HG03442 (cell line): ENCODE data around the gene DGCR2.

Source experiments
- ATAC-seq: cut with Tn5 transposase; IDR thresholded peaks from one replicate; pipeline ENCODE4 v1.9.1; 2021; ENCODE audit warnings: mild to moderate bottlenecking, moderate library complexity; ENCODE audit not compliant: unreplicated experiment

The DGCR2 gene

DNA sequence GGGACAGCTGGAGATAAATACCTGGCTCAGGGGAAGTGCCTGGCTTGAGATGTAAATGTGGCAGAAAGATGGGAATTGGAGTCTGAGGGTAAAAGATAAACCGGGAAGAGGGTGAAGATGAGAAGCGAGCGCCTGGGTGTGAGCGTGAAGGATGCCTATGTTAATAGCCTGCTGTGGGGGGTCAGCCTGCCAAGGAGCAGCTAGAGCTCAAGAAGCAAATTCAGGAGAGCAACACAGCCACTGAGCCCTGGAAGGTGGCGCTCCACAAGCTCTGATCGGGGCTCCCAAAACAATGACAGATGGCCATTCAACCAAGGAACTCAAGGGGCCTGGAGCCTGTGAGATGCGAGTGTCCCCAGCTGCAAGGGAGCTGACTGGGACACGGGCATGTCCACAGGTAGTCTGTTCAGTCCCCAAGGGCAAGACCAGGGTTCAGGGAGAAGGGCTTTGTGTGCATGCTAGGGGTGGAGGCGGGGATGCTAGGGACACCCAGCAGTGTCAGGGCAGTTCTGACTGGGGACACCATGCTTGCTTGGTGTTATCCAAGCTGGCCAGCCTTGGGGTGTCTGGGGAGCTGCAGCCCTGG is 25.1 kb upstream of the DGCR2 start:
- ATAC-seq = no peak

DNA sequence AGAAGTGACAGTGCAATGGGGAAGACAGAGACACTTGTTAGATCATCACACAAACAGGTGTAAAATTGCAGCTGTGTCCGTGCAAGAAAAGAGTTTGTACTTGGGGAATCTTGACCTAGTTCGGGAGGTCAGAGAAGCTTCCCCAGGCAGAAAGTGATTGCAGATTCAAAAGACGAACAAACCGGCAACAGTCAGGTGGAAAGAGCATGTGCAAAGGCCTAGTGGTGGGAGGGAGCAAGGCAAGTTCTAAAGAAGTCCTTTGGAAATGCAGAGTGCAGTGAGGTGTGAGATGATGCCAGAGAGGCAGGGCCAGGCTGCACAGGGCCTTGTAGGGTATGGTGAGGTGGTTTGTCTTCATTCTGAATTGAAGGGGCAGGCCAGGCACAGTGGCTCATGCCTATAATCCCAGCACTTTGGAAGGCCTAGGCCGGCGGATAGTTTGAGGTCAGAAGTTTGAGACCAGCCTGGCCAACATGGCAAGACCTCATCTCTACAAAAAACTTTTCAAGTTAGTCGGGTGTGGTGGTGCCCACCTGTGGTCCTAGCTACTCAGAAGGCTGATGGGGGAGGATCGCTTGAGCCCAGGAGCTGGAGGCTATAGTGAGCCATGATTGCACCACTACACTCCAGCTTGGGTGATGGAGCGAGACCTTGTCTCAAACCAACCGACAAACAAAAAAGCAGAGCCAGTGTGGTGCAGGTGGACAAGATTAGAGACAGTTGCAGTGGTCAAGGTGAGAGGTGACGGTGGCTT is 24.2 kb upstream of the DGCR2 start:
- no peak for ATAC-seq

- no peak for ATAC-seq
These were observed 21.8 kb upstream of the DGCR2 start for GRCh38 chr22:19143967-19144400.

GRCh38 chr22:19143212-19143611 is 21.0 kb upstream of the DGCR2 start:
- ATAC-seq = no peak

- ATAC-seq = no peak
These were observed 20.2 kb upstream of the DGCR2 start for GRCh38 chr22:19142394-19142793.

DNA sequence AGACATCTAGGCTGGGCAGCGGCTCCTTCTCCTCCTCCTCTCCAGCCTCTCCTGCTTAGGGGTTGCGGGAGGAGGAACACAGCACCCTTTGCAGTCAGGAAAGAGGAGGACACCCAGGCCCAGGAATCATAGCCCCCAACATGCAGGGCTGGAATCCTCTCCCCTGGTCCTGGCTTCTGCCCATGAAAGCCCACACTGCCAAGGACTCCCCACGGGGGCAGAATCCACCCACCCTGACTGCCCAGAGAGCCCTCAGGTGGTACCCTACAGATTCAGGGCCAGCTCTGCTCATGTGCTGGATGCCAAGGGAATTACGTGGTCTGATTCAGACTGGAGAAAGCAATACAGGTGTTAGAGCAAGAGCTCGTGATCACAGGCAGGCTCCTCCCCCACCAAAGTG is 17.8 kb upstream of the DGCR2 start:
- no peak for ATAC-seq

- no peak for ATAC-seq
These were observed 16.8 kb upstream of the DGCR2 start for GRCh38 chr22:19139001-19139356.

- ATAC-seq = no peak
These were observed 16.2 kb upstream of the DGCR2 start for GRCh38 chr22:19138217-19139000.

DNA sequence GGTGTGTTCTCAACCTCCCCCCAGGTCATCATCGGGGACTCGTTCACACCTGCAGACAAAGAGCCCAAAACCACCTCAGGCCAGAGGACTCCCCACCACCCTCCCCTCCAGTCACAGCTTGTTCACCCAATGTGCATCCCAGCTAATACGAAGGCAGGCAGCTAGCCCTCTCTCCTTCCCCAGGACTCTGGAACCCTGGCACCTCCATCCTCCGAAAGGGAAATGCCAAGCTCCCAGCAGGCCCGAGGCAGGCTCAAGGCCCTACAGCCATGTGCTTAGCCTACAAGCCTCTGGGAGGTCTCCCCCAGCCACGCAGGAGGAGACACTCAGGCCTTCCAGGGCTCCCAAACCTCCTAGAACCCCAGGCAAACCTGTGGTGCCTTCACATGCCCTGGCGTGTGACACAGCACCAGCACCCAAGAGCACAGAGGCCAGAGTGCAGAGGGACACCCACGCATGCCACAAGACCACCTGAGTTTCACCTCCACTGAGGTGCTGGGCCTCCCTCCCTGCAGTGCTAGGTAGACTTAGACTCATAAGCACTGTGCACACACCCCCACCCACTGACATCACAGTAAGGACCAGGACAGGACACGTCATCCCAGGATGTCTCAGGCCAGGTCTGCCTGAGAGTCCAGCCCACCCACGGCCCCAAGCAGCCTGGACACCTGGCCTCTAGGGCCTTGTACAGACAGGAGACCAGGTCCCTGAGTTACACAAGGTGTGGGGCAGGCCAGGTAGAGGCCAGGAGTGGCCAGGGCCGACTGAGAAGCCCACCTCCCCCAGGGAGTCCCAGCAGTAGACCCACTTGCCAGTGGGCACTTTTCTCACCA is 15.4 kb upstream of the DGCR2 start:
- ATAC-seq = no peak

DNA sequence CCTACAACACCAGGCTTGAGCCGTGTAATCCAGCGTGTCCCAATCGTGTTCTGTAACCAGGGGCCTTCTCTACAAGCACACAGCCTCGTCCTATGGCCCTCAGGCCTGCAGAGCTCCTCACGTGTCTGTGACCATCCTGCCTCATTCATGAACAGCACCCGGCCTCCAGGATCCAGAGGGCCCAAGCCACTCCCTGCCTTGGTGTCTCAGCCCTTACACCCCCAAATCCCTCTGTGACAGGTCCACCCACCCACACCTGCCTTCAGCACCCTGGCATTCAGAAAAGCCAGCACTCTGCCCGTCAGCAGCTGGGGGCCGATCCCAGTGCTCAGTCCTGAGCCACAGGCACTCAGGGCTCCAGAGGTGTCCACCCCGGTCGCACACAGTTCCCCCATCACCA is 14.7 kb upstream of the DGCR2 start:
- no peak for ATAC-seq

- no peak for ATAC-seq
These were observed 12.7 kb upstream of the DGCR2 start for GRCh38 chr22:19134874-19135273.

DNA sequence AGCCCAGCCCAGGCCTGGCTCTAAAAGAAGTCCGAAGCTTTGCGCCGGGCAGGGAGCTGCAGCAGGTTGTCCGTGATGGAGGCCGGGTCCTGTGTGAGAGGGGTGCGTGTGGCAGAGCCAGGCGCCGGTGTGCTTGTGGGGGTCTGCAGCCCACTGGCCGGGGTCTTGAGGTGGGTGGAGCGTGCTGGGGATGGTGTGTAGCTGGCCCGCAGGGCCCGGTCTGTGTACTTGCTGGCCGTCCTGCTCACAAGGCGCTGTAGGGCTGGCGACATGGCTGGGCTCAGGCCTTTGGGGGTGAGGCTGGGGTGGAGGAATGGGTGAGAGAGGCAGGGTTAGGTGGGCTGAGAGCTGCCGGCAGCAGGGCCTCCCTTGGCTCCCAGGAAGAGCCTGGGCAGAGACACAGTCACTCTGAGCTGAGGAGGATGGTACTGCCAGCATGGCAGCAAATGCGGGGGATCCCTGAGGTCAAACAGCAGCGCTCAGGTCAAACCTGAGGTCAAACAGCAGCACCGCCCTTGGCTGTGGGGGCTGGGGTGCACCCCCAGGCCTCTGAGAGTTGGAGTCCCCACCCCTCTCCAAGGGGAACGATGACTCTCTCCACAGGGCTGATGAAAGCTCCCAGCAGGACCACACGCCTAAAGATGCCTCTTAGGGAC is 12.1 kb upstream of the DGCR2 start:
- ATAC-seq = no peak

DNA sequence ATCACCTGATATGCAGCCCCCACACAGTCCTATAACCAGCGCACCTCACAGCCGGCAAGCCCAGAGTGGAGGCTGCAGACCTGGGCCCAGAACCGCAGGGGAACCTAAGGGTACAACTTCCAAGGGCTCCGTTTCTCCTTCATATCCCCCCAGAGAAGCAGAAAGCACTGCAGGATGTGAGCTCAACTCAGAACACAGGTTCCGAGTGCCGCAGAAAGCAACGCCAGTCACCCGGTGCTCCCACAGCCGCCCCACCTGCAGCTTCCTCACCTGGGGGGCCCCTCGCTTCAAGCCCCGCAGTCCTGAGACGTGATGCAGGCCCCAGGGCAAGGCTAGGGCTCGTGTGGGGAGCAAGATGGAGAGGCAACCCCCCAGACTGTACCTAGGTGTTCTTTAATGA is 11.3 kb upstream of the DGCR2 start:
- no peak for ATAC-seq

GRCh38 chr22:19132693-19133400 is 10.6 kb upstream of the DGCR2 start:
- no peak for ATAC-seq

DNA sequence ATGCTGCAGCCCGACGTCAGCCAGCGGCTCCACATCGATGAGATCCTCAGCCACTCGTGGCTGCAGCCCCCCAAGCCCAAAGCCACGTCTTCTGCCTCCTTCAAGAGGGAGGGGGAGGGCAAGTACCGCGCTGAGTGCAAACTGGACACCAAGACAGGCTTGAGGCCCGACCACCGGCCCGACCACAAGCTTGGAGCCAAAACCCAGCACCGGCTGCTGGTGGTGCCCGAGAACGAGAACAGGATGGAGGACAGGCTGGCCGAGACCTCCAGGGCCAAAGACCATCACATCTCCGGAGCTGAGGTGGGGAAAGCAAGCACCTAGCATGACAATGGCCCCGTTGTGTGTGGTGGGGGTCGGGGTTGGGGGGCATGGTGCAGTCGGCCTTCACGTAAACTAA is 9.9 kb upstream of the DGCR2 start:
- ATAC-seq = no peak

DNA sequence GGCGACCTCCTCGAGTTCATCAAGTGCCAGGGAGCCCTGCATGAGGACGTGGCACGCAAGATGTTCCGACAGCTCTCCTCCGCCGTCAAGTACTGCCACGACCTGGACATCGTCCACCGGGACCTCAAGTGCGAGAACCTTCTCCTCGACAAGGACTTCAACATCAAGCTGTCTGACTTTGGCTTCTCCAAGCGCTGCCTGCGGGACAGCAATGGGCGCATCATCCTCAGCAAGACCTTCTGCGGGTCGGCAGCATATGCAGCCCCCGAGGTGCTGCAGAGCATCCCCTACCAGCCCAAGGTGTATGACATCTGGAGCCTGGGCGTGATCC is 9.4 kb upstream of the DGCR2 start:
- no peak for ATAC-seq

DNA sequence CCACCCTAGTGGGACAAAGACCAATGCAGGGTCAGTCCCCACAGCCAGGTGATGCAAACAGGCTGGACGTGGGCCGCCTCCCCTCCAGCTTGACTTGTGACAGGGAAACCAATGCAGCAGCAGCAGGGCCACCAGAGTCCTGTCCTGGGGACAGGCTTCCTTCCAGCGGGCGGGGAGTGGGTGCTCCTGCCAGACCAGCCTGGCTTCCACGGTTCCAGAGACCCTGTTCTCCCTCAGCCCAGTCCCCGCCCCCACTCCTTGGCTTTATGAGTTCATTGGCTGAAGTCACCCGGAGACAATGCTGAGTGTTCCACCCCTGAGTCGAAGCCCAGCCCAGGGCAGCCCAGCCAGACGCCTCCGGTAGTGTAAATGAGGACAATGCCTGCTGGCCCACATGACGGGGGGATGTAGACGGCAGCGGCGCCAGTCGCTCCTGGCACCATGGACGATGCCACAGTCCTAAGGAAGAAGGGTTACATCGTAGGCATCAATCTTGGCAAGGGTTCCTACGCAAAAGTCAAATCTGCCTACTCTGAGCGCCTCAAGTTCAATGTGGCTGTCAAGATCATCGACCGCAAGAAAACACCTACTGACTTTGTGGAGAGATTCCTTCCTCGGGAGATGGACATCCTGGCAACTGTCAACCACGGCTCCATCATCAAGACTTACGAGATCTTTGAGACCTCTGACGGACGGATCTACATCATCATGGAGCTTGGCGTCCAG is 8.9 kb upstream of the DGCR2 start, which contains the start of gene TSSK2:
TSS of gene TSSK2 (plus strand) at position 350 of the 726 bp plus-strand sequence. CDS start at position 442, 92 bp downstream.
- ATAC-seq = no peak

DNA sequence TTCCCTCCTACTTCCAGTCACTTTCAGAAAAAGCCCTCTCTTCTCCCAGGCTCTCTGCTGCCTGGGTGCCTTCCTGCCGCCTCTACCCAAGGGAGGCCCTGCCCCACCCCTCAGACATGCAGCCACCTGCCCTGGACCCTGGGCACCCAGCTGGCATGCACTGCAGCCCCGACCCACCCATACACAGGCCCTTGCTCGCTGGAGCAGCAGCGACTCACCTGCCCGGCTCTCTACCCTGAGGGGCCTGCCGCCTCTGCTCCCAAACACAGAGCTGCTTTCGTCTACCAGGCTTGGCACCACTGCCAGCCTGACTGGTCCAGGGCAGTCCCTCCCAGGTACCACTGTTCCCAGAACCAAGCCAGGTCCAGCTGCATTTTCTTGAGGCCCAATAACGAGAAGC is 7.7 kb upstream of the DGCR2 start:
- no peak for ATAC-seq

- no peak for ATAC-seq
These were observed 6.9 kb upstream of the DGCR2 start for GRCh38 chr22:19128946-19129727.
